Transverse colon (tissue), 4 donors: Measurements from ENCODE around the gene GNPTAB. TPM values are rescaled to one million over a fixed set of nuclear protein-coding genes. Genes with fewer than 3 reads are reported as not detected.

Source experiments
- DNase-seq: peaks from one replicate; pipeline ENCODE4 v3.0.0-alpha.2; 2019
- H3K27ac ChIP-seq, 4 donors: fragments of 200-600 bp; sonication (generic); 2 replicates each; pipeline ENCODE4 v1.5.1; 2016 to 2018; ENCODE audit warnings: inconsistent platforms in 4 of 4
- H3K27me3 ChIP-seq: fragments of 200-600 bp; sonication (generic); 2 replicates; pipeline ENCODE4 v1.5.1; 2017; ENCODE audit warnings: inconsistent platforms
- H3K36me3 ChIP-seq, 4 donors: fragments of 200-600 bp; sonication (generic); 2 replicates each; pipeline ENCODE4 v1.5.1; 2017 to 2019; ENCODE audit warnings: inconsistent platforms in 4 of 4
- H3K4me1 ChIP-seq, 4 donors: fragments of 200-600 bp; sonication (generic); 2 replicates each; pipeline ENCODE4 v1.5.1; 2017 to 2020; ENCODE audit warnings: inconsistent platforms in 4 of 4
- H3K4me3 ChIP-seq, 4 donors: fragments of 200-600 bp; sonication (generic); 1 replicate in 1 of 4; 2 replicates in 3 of 4; pipeline versions ENCODE4 v1.5.1 to v1.6.1; 2017 to 2019; ENCODE audit warnings: inconsistent platforms in 4 of 4
- H3K9me3 ChIP-seq, 2 donors: fragments of 200-600 bp; sonication (generic); 2 replicates each; pipeline ENCODE4 v1.5.1; 2017 to 2019; ENCODE audit warnings: inconsistent platforms in 2 of 2
- CTCF ChIP-seq, 5 experiments: fragments of 200-600 bp in 3 of 5; fragments of 450-650 bp in 2 of 5; sonication (generic) in 3 of 5; IDR thresholded peaks; 1 replicate in 2 of 5; 2 replicates in 3 of 5; pipeline ENCODE4 v1.5.1; 2016 to 2017; ENCODE audit warnings: antibody characterized with exemption in 5 of 5, inconsistent platforms in 3 of 5, mild to moderate bottlenecking in 2 of 5, moderate library complexity in 1 of 5
- EP300 ChIP-seq: sonication (generic); formaldehyde crosslinking; IDR thresholded peaks from one replicate; pipeline ENCODE4 v1.6.1; 2017; ENCODE audit warnings: antibody characterized with exemption, low read depth
- POLR2A ChIP-seq: fragments of 450-650 bp; IDR thresholded peaks from one replicate; pipeline ENCODE4 v1.6.1; 2016; ENCODE audit warnings: antibody characterized with exemption, mild to moderate bottlenecking, moderate library complexity
- POLR2AphosphoS5 ChIP-seq, 3 donors: sonication (generic); formaldehyde crosslinking; IDR thresholded peaks; one replicate each; pipeline ENCODE4 v1.6.1; 2016; ENCODE audit warnings: antibody characterized with exemption in 3 of 3
- WGBS, 2 donors: methylation state at CpG; one replicate each; pipeline ENCODE4 v1.1.5; 2018; ENCODE audit warnings: low coverage in 1 of 2; 5-methylcytosine and 5-hydroxymethylcytosine counted together
- in situ Hi-C, 4 donors: fragments of 200-750 bp; cut with MboI; loops; one replicate each; pipeline versions ENCODE4 v1.15.0 to v1.15.1; 2017; ENCODE audit warnings: low sequenced_read_pairs in 3 of 4, low pct_ligation_motif_present in 1 of 4, low pct_unique_long_range_greater_than_20kb in 1 of 4
- intact Hi-C: fragments of 100-400 bp; cut with DNase I; formaldehyde crosslinking; loops from one replicate; pipeline ENCODE4 v1.15.1; 2023; ENCODE audit warnings: low total_unique reads
- total RNA-seq, 4 donors: library from RNA; depleted of rRNA; stranded (reverse); fragments of >200 nt; gene quantifications; one replicate each; pipeline ENCODE4 v1.1.0, GENCODE V29; 2016

GNPTAB gene
- total RNA-seq, 4 donors from 2014 or later = 24.1 to 83.0 (median 64.5) TPM

DNA sequence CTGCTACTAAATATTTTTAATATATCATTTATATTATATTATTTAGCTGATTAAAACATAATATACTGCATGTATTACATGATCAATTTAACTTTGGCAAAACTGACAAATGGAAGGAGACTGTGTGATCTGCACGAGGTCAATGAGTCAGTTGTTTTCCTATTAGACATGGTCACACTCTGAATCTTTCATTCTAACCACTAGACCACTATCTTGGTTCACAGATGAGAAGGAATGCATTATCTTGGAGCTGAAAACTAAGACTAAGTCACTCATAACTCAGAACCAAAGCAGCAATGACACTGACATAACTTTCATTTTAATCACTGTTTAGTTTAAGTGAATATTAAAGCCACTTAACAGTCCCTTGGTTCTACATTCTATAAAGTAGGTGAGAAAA is 37.4 kb downstream of the GNPTAB start:
- no peaks in the 10 kb centered on the region for H3K9me3 ChIP-seq
- H3K4me3 ChIP-seq = no peak overlapping the region
- peaks cover 0 to 27% (median 5%) of the 10 kb centered on the region in 4 donors for H3K4me1 ChIP-seq
- in situ Hi-C loops (no loop called here), intact Hi-C loops (loop anchor here (5.0 kb wide), 1 partner anchor 34 kb away; no protein-coding TSS in a partner anchor)
- no peak overlapping the region for H3K27ac ChIP-seq
- peaks cover 0 to 10% (median 3%) of the 10 kb centered on the region in 4 donors for H3K36me3 ChIP-seq
- H3K27me3 ChIP-seq = no peaks in the 10 kb centered on the region
- 46 to 66% methylated on average over 1 of the region's 1 CpG for WGBS, 2 donors
- no peak for DNase-seq
- no peak for TF ChIP-seq CTCF (IDR thresholded peaks at IDR 0.05)
- no peak for TF ChIP-seq POLR2A
- TF ChIP-seq POLR2AphosphoS5 (IDR thresholded peaks at IDR 0.05) = no peak
- no peak for TF ChIP-seq EP300

DNA sequence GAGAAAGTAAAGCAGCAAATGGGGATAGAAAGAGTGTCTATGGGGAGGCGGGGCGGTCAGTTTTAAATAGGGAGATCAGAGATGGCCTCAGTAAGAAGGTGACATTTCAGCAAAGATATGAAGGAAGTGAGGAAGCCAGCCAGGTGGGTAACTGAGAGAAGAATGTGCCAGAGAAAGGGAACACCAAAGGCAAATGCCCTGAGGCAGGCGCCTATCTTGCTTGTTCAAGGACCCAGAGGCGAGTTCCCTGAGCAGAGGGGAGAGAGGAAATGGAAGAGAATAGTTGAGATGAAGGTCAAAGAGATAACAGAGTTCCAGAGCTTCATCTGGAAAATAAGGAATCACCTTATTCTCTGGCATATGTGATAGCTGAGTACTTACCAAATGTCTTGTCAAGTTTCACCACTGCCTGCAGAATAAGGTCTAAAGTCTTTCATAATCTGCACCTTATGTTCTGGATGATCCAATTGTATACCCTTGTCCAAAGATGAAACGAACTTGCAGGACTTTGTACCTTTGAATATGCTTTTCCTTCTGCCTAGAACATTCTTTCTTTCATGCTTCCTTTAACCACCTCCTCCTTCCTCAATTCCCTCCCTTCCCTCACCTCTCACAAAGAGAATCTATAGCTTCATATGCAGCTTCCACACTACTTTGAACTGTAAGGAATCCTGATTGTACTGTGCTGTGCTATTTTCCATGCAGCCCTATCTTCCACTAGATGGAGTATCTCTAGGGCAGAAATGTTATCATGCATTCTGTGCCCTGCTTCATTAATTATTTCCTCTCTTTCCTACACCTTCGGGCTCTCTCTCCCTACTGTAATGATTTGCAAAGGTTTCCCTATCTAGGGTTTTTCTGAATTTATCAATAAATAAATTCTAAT is 38.5 kb downstream of the GNPTAB start:
- Histone ChIP-seq H3K27ac (peak overlapping the region in 2 of 4 donors; percentile 15 to 29), H3K9me3 (no peaks in the 10 kb centered on the region), H3K36me3 (peaks cover 0 to 11% (median 5%) of the 10 kb centered on the region in 4 donors), H3K4me3 (no peak overlapping the region), H3K27me3 (no peaks in the 10 kb centered on the region), H3K4me1 (peaks cover 0 to 27% (median 5%) of the 10 kb centered on the region in 4 donors)
- TF ChIP-seq EP300 (no peak), POLR2AphosphoS5 (IDR thresholded peaks at IDR 0.05) (peak in 1 of 3 donors; percentile 24), CTCF (IDR thresholded peaks at IDR 0.05) (peak; percentile 13 to 32 (median 25)), POLR2A (no peak)
- DNase-seq = no peak
- intact Hi-C loops (loop anchor here (5.0 kb wide), 1 partner anchor 35 kb away; no protein-coding TSS in a partner anchor), in situ Hi-C loops (no loop called here)
- WGBS, 2 donors = 63 to 79% methylated on average over 6 of the region's 6 CpGs

GRCh38 chr12:101789171-101789570 is 41.6 kb downstream of the GNPTAB start:
- Histone ChIP-seq H3K4me1 (peaks cover 0 to 42% (median 6%) of the 10 kb centered on the region in 4 donors), H3K9me3 (no peaks in the 10 kb centered on the region), H3K27ac (no peak overlapping the region), H3K4me3 (no peak overlapping the region), H3K27me3 (no peaks in the 10 kb centered on the region), H3K36me3 (peaks cover 0 to 11% (median 2%) of the 10 kb centered on the region in 4 donors)
- in situ Hi-C loops = no loop called here
- no peak for DNase-seq
- WGBS, 2 donors = 89 to 92% methylated on average over 3 to 4 of the region's 4 CpGs
- TF ChIP-seq EP300 = no peak
- TF ChIP-seq POLR2AphosphoS5 (IDR thresholded peaks at IDR 0.05) = no peak
- no peak for TF ChIP-seq CTCF (IDR thresholded peaks at IDR 0.05)
- no peak for TF ChIP-seq POLR2A
- intact Hi-C loops = no loop called here

DNA sequence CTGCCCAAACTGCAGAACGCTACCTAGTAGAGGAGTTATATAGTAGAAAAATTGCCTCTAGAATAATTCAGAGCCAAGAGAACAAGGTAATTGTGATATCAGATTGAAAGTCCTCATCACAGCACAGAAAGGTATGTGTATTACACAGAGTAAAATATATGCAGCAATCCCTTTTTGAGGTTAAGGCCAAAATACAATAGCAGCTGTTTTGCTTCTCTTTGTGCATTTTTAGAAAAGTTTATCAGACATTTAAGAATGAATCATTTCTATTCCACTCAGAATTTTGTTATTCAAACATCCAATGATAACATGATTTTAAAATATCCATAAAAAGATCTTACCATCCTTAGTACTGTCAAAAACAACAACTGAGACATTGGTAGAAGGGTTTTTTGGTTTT is 45.1 kb downstream of the GNPTAB start:
- 100% methylated on average over 1 of the region's 1 CpG for WGBS, 2 donors
- Histone ChIP-seq H3K36me3 (peaks cover 0 to 11% (median 2%) of the 10 kb centered on the region in 4 donors), H3K27ac (peak overlapping the region in 1 of 4 donors; percentile 74), H3K9me3 (no peaks in the 10 kb centered on the region), H3K4me1 (peaks cover 4 to 32% (median 10%) of the 10 kb centered on the region in 4 donors), H3K4me3 (no peak overlapping the region), H3K27me3 (no peaks in the 10 kb centered on the region)
- in situ Hi-C loops = no loop called here
- TF ChIP-seq POLR2A (no peak), EP300 (no peak), POLR2AphosphoS5 (IDR thresholded peaks at IDR 0.05) (no peak), CTCF (IDR thresholded peaks at IDR 0.05) (no peak)
- no peak for DNase-seq
- intact Hi-C loops = no loop called here
